ENCODE measurements around the gene SLC9A9. TPM values are rescaled to one million over a fixed set of nuclear protein-coding genes. Genes with fewer than 3 reads are reported as not detected.

SLC9A9 gene
- total and polyA plus RNA-seq, 2 of the 8 experiments (the other 6 are each of a cell fraction or from before 2014, with no cell fraction given): 0.48 to 1.1 TPM

DNA sequence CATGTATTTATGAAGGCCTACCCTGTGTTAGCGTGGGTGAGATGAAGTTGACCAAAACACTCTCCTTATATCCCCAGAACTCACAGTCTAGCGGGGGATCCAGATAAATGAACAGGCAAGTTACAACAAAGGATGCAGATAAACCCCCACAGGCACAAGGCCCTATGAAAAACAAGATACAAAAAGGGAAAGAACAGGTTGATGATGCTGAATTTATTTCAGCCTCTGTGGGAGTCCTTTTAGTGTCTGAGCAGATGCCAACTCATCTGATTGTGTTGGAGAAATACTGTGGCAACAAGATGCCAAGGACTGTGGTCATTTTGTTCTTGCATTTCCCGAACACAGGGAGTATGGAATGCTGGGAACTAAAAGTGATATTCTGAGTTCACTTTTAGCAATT, 428.7 kb downstream of the SLC9A9 start:
- Histone ChIP-seq H3K4ac (replicated peaks; ENCODE audit: insufficient read length, low read depth, low read length) (no peak overlapping the region), H2BK5ac (ENCODE audit: low read depth, low read length) (no peak overlapping the region), H2BK20ac (ENCODE audit: low read length) (no peak overlapping the region), H3K18ac (ENCODE audit: extremely low read depth, low read length) (no peak overlapping the region), H3K79me2 (ENCODE audit: control insufficient read depth in 1 of 2, insufficient read depth in 2 of 2, low read length in 2 of 2) (no peaks in the 10 kb centered on the region), H2AK5ac (ENCODE audit: low read depth, low read length) (no peak overlapping the region), H2BK120ac (replicated peaks; ENCODE audit: low read depth, low read length) (no peak overlapping the region), H4K20me1 (replicated peaks in 1 of 2; ENCODE audit: control insufficient read depth in 1 of 2, insufficient read depth in 2 of 2, low read length in 2 of 2) (no peaks in the 10 kb centered on the region), H3K56ac (replicated peaks; ENCODE audit: insufficient read length, low read depth, low read length) (no peak overlapping the region), H2BK15ac (ENCODE audit: low read length) (no peak overlapping the region), H2AFZ (ENCODE audit: low read length) (no peak overlapping the region), H2BK12ac (ENCODE audit: low read depth, low read length) (no peak overlapping the region), H3K36me3 (ENCODE audit: control insufficient read depth in 2 of 4, insufficient read depth in 4 of 4, low read length in 3 of 4) (no peaks in the 10 kb centered on the region), H4K5ac (ENCODE audit: insufficient read length, low read depth, low read length) (no peak overlapping the region), H4K91ac (replicated peaks; ENCODE audit: insufficient read length, low read length) (no peak overlapping the region), H3K23ac (ENCODE audit: insufficient read length) (no peak overlapping the region), H3K4me3 (ENCODE audit: extremely low read depth in 1 of 4, insufficient read depth in 2 of 4, low read depth in 3 of 4, low read length in 4 of 4) (no peak overlapping the region), H3K23me2 (ENCODE audit: low read depth, low read length) (no peaks in the 10 kb centered on the region; the same call in 1 of the 2 replicates), H3K79me1 (ENCODE audit: low read depth, low read length) (no peaks in the 10 kb centered on the region), H3K14ac (ENCODE audit: insufficient read length) (no peak overlapping the region), H3K9ac (replicated peaks in 1 of 4; ENCODE audit: extremely low read depth in 1 of 4, low read depth in 3 of 4, low read length in 3 of 4) (no peak overlapping the region), H3K27ac (ENCODE audit: low read depth, low read length) (no peak overlapping the region), H3K9me3 (ENCODE audit: insufficient read depth in 2 of 2, low read depth in 1 of 2, low read length in 1 of 2) (no peaks in the 10 kb centered on the region), H3K4me1 (replicated peaks in 1 of 4; ENCODE audit: control insufficient read depth in 3 of 4, insufficient read depth in 4 of 4, low read length in 3 of 4) (no peaks in the 10 kb centered on the region; a peak in 1 of 7 replicates), H3K27me3 (replicated peaks in 1 of 4; ENCODE audit: control insufficient read depth in 3 of 4, extremely low read depth in 1 of 4, insufficient read depth in 3 of 4, low read length in 3 of 4) (peaks cover 0 to 1% (median 0%) of the 10 kb centered on the region in 4 experiments; a peak in 1 of 7 replicates), H3K4me2 (ENCODE audit: insufficient read depth in 1 of 2, low read depth in 2 of 2, low read length in 2 of 2) (no peak overlapping the region), H4K8ac (ENCODE audit: extremely low read depth, insufficient read depth, low read length) (no peak overlapping the region)
- DNase-seq (ENCODE audit: low read depth in 1 of 2, low spot score in 2 of 2) (no peak), FAIRE-seq (no peak)
- POLR2A ChIA-PET (ENCODE audit: partially characterized antibody): no interaction called here
- 86% methylated on average over 3 of the region's 3 CpGs; no CpG with 5 or more reads in 1 of the 2 experiments for WGBS, 2 experiments (ENCODE audit: extremely low coverage in 1 of 2, insufficient coverage in 1 of 2, insufficient read length in 1 of 2, insufficient replicate concordance in 2 of 2, low coverage in 1 of 2, low lambda C conversion rate in 2 of 2, missing lambda C conversion rate in 1 of 2)
- TF ChIP-seq MAX (IDR thresholded peaks at IDR 0.05) (no peak), POLR2AphosphoS5 (IDR thresholded peaks at IDR 0.05; ENCODE audit: low read depth, low read length) (no peak), RXRA (IDR thresholded peaks at IDR 0.05; ENCODE audit: insufficient read depth, low read depth, low read length) (no peak)
- TF ChIP-seq, protein P1, sequence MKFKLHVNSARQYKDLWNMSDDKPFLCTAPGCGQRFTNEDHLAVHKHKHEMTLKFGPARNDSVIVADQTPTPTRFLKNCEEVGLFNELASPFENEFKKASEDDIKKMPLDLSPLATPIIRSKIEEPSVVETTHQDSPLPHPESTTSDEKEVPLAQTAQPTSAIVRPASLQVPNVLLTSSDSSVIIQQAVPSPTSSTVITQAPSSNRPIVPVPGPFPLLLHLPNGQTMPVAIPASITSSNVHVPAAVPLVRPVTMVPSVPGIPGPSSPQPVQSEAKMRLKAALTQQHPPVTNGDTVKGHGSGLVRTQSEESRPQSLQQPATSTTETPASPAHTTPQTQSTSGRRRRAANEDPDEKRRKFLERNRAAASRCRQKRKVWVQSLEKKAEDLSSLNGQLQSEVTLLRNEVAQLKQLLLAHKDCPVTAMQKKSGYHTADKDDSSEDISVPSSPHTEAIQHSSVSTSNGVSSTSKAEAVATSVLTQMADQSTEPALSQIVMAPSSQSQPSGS (IDR thresholded peaks at IDR 0.05; ENCODE audit: low read length): no peak
- CTCF ChIA-PET (ENCODE audit: partially characterized antibody): interaction anchor here (1.6 kb wide), 1 partner anchor 13 kb away, joined by 4 read pairs; no protein-coding TSS in a partner anchor
